GM18861 (cell line): ENCODE data around the gene MPDU1.

Experiments
- ATAC-seq: cut with Tn5 transposase; IDR thresholded peaks from one replicate; pipeline ENCODE4 v1.9.1; 2021; ENCODE audit not compliant: unreplicated experiment

The MPDU1 gene

DNA sequence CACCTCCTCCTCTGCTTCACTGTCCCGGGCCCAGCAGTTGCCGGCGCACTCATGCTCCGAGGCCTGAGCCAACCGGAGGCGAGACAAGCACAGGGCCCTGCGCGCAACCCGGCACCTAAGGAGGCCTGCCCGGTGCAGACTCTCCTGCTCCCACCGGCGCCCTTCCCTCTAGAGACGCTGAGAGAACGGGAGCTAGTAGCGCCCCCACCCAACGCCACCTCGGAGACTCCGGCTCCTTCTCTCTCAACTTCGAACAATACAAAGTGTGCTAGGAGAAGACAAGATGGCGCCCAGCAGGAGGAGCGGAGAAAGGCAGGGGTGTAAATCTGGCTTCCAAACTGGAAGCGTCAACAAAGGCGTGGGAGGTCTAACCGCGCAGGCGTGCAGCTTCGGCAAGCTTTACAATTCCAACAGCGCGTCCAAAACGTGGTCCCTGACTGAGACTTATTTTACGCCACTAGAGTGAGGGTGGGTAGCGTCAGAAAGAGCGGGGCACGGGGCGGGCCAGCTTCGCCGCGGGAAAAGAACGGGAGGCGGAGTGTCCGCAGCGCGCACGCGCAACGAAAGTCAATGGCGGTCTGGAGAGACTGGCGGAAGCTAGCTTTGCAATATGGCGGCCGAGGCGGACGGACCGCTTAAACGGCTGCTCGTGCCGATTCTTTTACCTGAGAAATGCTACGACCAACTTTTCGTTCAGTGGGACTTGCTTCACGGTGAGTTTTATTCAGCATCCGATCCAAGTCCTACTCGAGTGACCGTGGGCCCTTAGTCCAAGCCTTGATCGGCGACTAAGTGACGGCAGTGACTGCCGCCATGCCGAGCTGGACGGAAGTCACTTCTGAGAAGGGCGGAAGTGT lies at the start of gene MPDU1:
Gene MPDU1 (plus strand): TSS at position 600 of the 857 bp plus-strand sequence. CDS start 11 bp downstream, at position 611.
- ATAC-seq, result peak; percentile 50

DNA sequence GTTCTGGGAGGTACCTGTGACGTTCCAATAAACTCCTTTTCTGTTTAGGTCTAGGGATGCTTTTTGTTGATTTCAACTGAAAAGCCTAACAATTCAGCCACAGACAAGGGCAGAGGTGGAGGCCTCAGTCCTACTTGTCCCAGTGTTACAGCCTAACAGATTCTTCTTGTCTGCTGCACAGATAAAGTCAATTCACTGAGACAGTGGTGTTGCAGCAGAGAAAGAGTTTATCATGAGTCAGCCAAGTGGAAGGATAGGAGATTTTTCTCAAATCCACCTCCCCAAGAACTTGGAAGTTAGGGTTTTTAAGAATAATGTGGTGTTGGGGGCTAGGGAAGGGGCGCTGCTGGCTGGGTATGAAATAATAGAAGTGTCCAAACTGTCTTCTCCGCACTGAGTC lies 45.6 kb upstream of the MPDU1 start:
- no peak for ATAC-seq

DNA sequence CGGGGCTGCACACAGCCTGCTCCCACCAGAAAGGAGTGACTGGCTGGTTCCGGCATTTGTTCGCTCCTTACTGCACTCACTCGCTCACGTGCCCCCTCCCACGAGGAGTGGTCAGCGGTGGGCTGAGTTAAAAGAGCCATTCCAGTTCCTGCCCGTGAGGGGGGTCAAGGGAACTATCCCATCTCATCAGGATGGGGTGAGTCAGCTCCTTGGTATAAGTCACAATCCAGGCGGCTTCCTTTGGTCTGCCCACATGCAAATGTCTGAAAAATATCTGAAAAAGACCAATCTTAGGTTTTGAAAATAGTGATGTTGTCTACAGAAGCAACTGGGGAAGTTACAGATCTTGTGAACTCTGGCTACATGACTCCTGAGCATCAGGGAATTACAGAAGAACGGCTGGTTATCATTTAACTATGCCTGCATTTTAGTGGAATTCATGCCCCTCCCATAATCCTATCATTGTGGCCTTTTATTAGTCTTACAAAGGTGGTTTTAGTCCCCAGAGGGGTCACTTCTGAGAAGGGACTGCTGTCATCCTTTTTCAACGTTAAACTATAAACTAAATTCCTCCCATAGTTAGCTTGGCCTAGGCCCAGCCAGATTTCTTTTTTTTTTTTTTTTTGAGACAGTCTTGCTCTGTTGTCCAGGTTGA lies 44.6 kb upstream of the MPDU1 start:
- no peak for ATAC-seq

DNA sequence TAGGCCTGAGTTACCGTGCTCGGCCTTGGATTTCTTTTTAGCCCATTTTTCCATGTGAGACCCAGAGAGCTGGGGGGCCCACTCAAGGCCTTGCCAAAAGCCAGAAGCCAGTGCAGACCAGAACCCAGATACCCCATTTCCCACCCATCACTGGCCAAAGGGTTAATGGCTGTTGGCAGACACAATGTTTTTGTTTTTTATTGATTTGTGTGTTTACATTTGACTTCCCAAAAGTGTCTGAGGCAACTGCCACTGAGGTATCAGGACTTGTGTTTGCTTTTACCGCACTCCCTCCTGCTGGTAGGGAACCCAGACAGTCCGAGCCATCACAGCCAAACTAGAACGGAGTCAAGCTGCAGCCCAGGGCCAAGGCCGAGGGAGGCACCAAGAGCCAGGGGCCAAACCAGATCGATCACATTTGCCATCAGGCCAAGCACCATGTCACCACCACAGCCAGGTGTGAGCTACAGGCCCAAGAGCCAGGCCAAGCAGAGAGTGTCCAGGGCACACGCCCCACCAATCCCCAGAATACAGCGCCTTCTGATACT lies 42.5 kb upstream of the MPDU1 start:
- no peak for ATAC-seq

DNA sequence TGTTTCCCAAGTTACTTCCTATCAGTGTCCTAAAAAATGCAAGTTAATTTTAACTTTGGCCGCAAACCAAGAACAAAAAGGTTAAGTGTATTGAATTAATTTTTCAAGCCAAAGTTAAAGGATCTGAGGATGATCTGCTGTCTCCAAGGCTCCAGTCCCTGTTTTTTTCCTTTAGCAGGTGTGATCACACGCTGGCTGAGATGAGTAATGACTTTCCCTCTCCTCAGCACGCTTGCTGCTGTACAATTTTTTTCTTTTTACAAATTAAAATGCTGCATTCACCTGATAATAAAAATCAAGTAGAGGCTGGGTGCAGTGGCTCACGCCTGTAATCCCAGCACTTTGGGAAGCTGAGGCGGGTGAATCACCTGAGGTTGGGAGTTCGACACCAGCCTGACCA lies 38.7 kb upstream of the MPDU1 start:
- no peak for ATAC-seq

DNA sequence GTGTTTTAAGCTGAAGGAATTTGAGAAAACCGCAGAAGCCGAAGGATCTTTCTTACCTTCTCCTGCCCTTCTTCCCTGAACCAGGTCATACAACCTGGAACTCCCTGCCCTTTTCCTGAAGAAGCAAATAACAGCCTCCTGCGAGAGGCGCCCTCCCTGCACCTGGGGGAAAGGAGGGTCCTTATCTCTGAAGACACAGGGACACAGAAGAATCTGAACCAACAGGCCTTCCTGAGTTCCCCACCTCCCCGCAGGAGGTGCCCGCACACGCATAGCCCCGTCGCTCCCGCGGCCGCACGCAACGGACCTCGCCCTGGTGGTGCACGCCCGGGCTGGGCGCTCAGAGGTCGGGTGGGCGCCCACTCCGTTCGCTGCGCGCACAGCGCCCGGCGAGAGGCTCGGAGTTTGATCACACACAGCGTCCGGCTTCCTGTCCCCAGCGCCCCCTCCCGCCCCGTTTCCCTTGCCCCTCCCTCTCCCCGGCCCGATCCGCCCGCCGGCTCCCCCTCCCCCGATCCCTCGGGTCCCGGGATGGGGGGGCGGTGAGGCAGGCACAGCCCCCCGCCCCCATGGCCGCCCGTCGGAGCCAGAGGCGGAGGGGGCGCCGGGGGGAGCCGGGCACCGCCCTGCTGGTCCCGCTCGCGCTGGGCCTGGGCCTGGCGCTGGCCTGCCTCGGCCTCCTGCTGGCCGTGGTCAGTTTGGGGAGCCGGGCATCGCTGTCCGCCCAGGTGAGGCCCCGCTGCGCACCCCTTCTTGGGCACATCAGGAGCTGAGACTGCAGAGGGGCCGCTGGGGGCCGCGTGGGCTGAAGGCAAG lies 34.9 kb upstream of the MPDU1 start, which contains the start of gene TNFSF12:
Gene TNFSF12 (plus strand): TSS at position 474 of the 816 bp plus-strand sequence. CDS start 96 bp downstream, at position 570.
- ATAC-seq, result no peak

DNA sequence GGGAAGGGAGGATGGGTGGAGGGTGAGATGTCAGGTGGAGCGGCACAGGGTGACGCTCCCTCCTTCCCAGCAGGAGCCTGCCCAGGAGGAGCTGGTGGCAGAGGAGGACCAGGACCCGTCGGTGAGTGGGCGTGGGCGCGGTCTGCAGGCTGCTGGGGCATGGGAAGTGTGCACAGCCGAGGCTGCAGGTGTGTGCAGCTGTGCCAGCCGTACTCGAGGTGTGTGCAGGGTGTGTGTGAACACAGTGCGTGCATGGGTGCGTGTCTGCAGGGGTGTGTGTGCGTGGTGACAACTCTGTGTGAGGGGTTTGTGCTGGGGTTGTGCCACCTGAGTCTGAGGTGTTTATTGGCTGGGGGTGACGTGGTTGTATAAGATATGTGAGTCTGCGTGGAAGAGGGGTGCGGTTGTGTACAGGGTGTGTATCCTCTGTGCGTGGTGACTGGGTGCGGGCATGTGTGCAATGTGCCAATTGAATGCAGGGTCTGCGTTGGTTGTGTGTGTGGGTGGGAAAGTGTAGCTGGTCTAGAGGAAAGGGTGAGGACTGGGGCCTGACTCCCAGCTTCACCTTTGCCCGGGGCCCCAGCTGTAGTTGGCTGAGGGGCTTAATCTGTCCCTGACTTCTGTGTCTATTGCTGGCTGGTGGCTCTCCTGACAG lies 34.1 kb upstream of the MPDU1 start:
- ATAC-seq, result no peak

DNA sequence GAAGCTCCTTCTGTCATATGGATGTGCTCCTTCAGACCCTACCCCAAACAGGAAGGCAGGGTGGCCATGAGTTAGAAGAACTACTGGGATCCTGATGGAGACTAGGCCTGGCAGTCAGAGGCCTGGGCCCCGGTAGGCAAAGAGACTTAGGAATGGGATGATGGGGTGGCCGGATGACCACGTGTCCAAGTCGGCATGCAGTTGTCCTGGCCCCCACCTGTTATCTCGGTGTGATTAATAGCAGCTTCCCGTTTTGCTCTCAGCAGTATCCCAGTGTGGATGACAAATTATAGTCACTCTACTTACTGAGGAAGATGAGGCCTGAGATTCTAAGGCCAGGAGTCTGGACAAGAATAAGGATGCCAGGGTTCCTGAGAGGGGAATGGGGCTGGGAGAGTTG lies 33.3 kb upstream of the MPDU1 start:
- ATAC-seq, result no peak

DNA sequence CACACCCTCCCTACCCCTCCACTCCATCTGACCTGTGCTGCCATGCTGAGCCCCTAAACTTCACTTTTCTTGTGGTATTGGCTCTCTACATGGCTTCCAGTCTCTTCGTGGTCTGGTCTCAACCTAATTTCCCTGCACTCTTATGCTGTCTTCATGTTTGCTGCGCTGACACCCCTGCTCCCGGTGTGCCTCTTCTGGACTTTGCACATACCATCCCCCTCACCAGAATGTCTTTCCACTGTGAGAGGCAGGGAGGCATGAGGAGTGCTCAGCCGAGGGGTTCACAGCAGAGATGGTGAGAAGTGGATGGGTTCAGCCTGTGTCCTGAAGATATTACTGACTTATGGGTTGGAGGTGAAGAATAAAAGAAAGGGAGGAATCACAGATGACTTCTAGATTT lies 32.3 kb upstream of the MPDU1 start:
- no peak for ATAC-seq

DNA sequence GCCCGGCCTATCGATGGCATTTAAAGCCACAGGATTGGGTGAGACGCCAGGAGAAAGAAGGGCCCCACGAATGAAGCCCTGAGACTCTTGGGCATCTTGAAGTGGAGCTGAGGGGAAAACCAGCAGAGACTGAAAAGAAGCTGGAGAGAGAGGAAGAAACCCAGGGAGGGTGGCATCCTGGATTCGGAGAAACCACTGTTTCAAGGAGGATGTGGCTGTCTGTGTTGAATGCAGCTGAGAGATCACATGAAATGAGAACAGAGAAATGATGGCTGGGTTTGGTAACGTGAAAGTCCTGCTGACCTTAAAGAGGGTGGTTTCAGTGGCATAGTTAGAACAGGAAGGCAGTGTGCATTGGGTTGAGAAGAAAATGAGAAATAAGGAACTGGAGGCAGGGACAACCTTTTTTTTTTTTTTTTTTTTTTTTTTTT lies 31.0 kb upstream of the MPDU1 start:
- ATAC-seq, result no peak

DNA sequence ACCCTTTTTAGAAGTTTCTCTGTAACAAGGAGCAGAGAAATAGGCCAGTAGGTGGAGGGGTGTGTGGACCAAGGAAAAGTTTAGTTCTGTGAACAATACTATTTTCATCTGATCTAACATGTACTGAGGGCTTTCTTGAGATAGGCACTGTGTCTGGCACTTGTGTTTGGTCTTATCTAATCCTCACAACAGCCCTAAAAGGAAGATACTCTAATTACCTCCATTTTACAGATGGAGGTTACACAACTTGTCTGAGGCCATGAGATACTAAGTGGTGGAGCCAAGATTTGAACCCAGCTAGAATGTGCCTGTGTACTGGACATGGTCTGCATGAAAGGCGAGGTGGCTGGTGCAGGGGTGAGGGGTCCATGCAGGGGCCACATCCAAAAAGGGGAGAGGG lies 30.3 kb upstream of the MPDU1 start:
- no peak for ATAC-seq

DNA sequence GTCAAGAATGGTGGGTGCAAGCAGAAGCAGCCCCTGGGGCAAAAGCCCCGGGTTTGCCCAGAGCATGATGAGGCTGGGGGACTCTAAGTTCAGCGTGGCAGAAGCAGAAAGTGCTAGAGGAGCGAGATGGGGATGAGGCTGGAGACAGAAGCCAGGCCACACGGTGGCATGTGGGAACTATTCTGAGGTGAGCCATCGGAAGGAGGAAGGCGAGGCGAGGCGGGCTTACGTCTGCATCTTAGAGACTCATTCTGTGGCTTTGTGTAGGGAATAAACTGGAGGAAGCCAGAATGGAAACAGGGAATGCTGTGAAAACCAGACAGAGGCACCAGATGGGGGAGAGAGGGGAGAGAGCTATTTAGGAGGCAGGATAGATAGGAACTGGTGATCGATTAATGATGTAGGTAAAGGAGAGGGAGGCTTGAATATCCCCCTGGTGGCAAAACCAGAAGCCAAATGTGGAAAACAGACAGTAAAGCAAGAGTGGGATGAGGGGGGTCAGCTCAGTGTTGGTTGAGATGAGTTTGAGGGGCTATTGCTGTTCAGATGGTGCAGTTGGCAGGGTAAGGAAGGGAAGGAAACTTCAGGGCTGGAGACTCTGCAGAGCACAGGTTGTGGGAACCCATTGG lies 28.2 kb upstream of the MPDU1 start:
- no peak for ATAC-seq

DNA sequence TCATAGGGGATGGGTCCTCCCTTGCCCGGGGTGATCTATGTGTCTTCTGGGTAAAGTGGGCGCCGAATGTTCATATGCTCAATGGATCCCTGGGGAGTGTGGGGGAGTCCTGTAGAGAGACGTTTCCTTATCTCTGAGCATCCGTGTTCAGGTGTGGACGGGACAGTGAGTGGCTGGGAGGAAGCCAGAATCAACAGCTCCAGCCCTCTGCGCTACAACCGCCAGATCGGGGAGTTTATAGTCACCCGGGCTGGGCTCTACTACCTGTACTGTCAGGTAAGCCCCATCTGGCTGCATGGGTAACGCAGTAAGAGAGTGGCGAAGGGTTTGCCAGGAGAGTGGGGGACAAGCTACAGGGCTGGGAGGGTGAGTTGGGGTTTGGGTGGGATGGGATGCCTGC lies 27.0 kb upstream of the MPDU1 start:
- no peak for ATAC-seq

DNA sequence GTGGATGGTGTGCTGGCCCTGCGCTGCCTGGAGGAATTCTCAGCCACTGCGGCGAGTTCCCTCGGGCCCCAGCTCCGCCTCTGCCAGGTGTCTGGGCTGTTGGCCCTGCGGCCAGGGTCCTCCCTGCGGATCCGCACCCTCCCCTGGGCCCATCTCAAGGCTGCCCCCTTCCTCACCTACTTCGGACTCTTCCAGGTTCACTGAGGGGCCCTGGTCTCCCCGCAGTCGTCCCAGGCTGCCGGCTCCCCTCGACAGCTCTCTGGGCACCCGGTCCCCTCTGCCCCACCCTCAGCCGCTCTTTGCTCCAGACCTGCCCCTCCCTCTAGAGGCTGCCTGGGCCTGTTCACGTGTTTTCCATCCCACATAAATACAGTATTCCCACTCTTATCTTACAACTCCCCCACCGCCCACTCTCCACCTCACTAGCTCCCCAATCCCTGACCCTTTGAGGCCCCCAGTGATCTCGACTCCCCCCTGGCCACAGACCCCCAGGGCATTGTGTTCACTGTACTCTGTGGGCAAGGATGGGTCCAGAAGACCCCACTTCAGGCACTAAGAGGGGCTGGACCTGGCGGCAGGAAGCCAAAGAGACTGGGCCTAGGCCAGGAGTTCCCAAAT lies 26.4 kb upstream of the MPDU1 start:
- ATAC-seq, result no peak

DNA sequence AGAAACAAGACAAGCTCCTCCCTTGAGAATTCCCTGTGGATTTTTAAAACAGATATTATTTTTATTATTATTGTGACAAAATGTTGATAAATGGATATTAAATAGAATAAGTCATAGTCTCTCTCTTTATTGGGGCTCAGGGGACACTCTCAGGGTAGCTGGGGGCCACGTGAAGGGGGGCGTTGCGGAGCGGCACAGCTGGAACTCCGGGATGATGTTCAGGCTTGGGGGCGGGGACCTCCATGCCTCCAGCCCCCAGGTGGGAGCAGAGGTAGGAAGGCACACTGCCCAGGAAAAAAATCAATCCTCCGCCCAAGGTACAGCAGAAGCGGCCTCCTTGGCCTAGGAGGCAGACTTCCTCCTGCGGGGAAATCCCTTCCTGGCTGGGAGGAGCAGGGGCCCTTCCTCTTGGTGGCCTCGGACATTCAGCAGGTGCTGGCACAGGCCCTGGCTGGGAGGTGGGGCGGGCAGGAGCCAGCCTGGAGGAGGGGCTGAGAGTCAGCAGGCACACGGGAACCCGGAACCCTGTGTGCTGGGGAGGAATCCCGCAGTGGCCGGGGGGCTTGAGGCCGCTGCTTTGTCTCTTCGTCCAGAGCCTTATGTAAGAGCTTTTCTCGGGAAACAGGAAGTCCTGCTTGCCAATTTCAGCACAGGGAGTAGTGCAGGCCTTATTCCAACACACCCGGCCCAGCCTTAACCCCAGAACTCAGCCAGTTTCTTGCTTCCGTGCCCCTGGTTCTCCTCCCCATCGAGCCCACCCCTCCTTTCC lies 25.7 kb upstream of the MPDU1 start:
- ATAC-seq, result no peak

DNA sequence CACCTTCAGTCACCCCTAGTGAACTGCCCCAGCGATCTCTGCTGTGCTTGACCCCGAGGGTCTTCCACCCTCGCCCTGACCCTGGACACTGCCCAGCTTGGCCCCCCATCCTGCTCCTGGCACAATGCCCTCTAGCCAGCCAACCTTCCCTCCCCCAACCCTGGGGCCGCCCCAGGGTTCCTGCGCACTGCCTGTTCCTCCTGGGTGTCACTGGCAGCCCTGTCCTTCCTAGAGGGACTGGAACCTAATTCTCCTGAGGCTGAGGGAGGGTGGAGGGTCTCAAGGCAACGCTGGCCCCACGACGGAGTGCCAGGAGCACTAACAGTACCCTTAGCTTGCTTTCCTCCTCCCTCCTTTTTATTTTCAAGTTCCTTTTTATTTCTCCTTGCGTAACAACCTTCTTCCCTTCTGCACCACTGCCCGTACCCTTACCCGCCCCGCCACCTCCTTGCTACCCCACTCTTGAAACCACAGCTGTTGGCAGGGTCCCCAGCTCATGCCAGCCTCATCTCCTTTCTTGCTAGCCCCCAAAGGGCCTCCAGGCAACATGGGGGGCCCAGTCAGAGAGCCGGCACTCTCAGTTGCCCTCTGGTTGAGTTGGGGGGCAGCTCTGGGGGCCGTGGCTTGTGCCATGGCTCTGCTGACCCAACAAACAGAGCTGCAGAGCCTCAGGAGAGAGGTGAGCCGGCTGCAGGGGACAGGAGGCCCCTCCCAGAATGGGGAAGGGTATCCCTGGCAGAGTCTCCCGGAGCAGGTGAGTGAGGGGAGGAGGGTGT lies 24.9 kb upstream of the MPDU1 start, which contains the start of gene TNFSF13:
Gene TNFSF13 (plus strand): TSS at position 207 of the 776 bp plus-strand sequence. CDS start 290 bp downstream, at position 497.
- no peak for ATAC-seq

DNA sequence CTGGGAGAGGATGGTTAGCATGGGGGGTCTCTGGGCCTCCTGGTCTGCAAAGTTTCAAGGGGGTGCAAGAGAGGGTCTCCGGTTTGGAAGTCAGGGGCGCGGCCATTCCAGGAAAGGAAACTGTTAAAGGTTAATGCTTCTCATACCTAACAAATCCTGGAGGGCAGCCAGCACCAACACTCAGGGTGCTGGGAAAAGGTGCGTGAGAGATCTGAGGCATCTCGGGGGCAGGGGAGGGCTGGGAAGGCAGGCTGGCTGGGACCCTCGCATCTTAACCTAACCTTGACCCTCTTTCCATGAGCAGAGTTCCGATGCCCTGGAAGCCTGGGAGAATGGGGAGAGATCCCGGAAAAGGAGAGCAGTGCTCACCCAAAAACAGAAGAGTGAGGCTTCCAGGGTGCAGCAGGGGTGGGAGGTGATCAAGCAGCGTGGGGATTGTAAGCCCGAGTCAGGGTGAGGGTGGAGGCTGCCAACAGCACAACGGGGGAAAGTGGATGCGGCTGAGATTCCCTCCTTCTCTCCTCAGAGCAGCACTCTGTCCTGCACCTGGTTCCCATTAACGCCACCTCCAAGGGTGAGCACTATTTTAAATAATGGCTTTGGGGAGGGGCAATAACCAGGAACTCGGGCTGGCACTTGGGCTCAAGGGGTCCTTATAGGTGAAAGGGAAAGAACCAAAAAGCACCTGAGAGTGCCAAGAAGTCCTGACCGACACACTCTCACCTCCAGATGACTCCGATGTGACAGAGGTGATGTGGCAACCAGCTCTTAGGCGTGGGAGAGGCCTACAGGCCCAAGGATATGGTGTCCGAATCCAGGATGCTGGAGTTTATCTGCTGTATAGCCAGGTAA lies 24.1 kb upstream of the MPDU1 start:
- ATAC-seq, result no peak
